Body of pancreas (tissue), 4 donors: ENCODE results near the gene PIP5K1A.

ENCODE experiments used
- POLR2A ChIP-seq, 3 donors: fragments of 450-650 bp; IDR thresholded peaks; one replicate each; pipeline ENCODE4 v1.6.1; 2016; ENCODE audit warnings: antibody characterized with exemption in 3 of 3, mild to moderate bottlenecking in 2 of 3
- TF ChIP-seq, protein P1 (sequence below), 7 experiments: fragments of 450-650 bp in 4 of 7; fragments of 200-600 bp in 3 of 7; sonication (generic) in 3 of 7; IDR thresholded peaks; one replicate each; pipeline ENCODE4 v1.5.1; 2016 to 2019; ENCODE audit warnings: antibody characterized with exemption in 7 of 7

- TF ChIP-seq, protein P1, sequence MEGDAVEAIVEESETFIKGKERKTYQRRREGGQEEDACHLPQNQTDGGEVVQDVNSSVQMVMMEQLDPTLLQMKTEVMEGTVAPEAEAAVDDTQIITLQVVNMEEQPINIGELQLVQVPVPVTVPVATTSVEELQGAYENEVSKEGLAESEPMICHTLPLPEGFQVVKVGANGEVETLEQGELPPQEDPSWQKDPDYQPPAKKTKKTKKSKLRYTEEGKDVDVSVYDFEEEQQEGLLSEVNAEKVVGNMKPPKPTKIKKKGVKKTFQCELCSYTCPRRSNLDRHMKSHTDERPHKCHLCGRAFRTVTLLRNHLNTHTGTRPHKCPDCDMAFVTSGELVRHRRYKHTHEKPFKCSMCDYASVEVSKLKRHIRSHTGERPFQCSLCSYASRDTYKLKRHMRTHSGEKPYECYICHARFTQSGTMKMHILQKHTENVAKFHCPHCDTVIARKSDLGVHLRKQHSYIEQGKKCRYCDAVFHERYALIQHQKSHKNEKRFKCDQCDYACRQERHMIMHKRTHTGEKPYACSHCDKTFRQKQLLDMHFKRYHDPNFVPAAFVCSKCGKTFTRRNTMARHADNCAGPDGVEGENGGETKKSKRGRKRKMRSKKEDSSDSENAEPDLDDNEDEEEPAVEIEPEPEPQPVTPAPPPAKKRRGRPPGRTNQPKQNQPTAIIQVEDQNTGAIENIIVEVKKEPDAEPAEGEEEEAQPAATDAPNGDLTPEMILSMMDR (IDR thresholded peaks at IDR 0.05): no peak
- no peak for TF ChIP-seq POLR2A (IDR thresholded peaks at IDR 0.05)
These were observed 494 bp upstream of the PIP5K1A start for GRCh38 chr1:151197863-151198253.
